ENCODE data around the gene UHRF2.
"Not testable (repeated sequence)": the region's sequence is repeated elsewhere in the genome, so short reads cannot be mapped to it uniquely, and the experiment has no call there.

UHRF2 gene

GRCh38 chr9:6431038-6431437 lies 18.0 kb downstream of the UHRF2 start:
- DNase-seq: no peak

- no peak for DNase-seq
These were observed 20.4 kb downstream of the UHRF2 start for GRCh38 chr9:6433410-6433809.

- no peak for DNase-seq
These were observed 26.2 kb downstream of the UHRF2 start for GRCh38 chr9:6439051-6439703.

GRCh38 chr9:6440405-6440804 lies 27.4 kb downstream of the UHRF2 start:
- DNase-seq: no peak

GRCh38 chr9:6441269-6441668 lies 28.3 kb downstream of the UHRF2 start:
- DNase-seq: no peak

- no peak for DNase-seq
These were observed 30.7 kb downstream of the UHRF2 start for GRCh38 chr9:6443661-6444060.

GRCh38 chr9:6444128-6444527 lies 31.1 kb downstream of the UHRF2 start:
- DNase-seq: no peak

GRCh38 chr9:6449086-6449485 lies 36.1 kb downstream of the UHRF2 start:
- DNase-seq: no peak

GRCh38 chr9:6449645-6450044 lies 36.6 kb downstream of the UHRF2 start:
- DNase-seq: no peak

GRCh38 chr9:6450641-6451375 lies 37.8 kb downstream of the UHRF2 start:
- no peak for DNase-seq

- DNase-seq: not testable (repeated sequence)
These were observed 42.3 kb downstream of the UHRF2 start for GRCh38 chr9:6455292-6455691.

GRCh38 chr9:6458704-6459103 lies 45.7 kb downstream of the UHRF2 start:
- not testable (repeated sequence) for DNase-seq

- DNase-seq: no peak
These were observed 46.7 kb downstream of the UHRF2 start for GRCh38 chr9:6459718-6460117.

GRCh38 chr9:6460189-6460768 lies 47.3 kb downstream of the UHRF2 start:
- DNase-seq: no peak

- DNase-seq: no peak
These were observed 48.6 kb downstream of the UHRF2 start for GRCh38 chr9:6461619-6462018.

- DNase-seq: no peak
These were observed 54.1 kb downstream of the UHRF2 start for GRCh38 chr9:6467006-6467625.

- DNase-seq: no peak
These were observed 58.3 kb downstream of the UHRF2 start for GRCh38 chr9:6471231-6471850.

GRCh38 chr9:6473151-6473550 lies 60.2 kb downstream of the UHRF2 start:
- no peak for DNase-seq

- no peak for DNase-seq
These were observed 67.0 kb downstream of the UHRF2 start for GRCh38 chr9:6479959-6480358.

GRCh38 chr9:6484210-6484609 lies 71.2 kb downstream of the UHRF2 start:
- no peak for DNase-seq

GRCh38 chr9:6488395-6488794 lies 75.4 kb downstream of the UHRF2 start:
- DNase-seq: no peak

GRCh38 chr9:6489099-6489498 lies 76.1 kb downstream of the UHRF2 start:
- DNase-seq: no peak

- no peak for DNase-seq
These were observed 77.9 kb downstream of the UHRF2 start for GRCh38 chr9:6490863-6491262.

Data from NCI-H2081 (cell line).